Activated naive CD4-positive, alpha-beta T cell treated with Interleukin-2 at 50 U/mL for 16 hours (primary cell): ENCODE data around the gene C3orf33.

Experiments used
- DNase-seq: peaks from one replicate; pipeline ENCODE4 v3.0.0-alpha.2; 2020

C3orf33 gene

GRCh38 chr3:155741101-155741500 is 65.0 kb downstream of the C3orf33 start:
- DNase-seq, result no peak

- DNase-seq, result no peak
These were observed 66.9 kb downstream of the C3orf33 start for GRCh38 chr3:155739154-155739553.

GRCh38 chr3:155738580-155739076 is 67.5 kb downstream of the C3orf33 start:
- DNase-seq, result no peak

- DNase-seq, result no peak
These were observed 68.1 kb downstream of the C3orf33 start for GRCh38 chr3:155737844-155738460.

- no peak for DNase-seq
These were observed 69.7 kb downstream of the C3orf33 start for GRCh38 chr3:155736381-155736780.

GRCh38 chr3:155730843-155731242 is 75.2 kb downstream of the C3orf33 start:
- DNase-seq, result no peak

- DNase-seq, result no peak
These were observed 78.2 kb downstream of the C3orf33 start for GRCh38 chr3:155727836-155728235.

GRCh38 chr3:155714295-155714718 is 91.8 kb downstream of the C3orf33 start:
- DNase-seq, result no peak
